GM19397 (cell line): ENCODE results near the gene NEMF.
A peak's percentile ranks its signal among the peaks of the same experiment; 100 is the strongest.
"Not testable (repeated sequence)": the region's sequence is repeated elsewhere in the genome, so short reads cannot be mapped to it uniquely, and the experiment has no call there.

ENCODE experiments used
- ATAC-seq: cut with Tn5 transposase; IDR thresholded peaks from one replicate; pipeline ENCODE4 v1.9.1; 2021; ENCODE audit warnings: mild to moderate bottlenecking, moderate library complexity; ENCODE audit not compliant: unreplicated experiment

The NEMF gene

GRCh38 chr14:49816844-49817243 is 35.7 kb downstream of the NEMF start:
- no peak for ATAC-seq

- ATAC-seq, result not testable (repeated sequence)
Measured at GRCh38 chr14:49816118-49816517, 36.5 kb downstream of the NEMF start.

- no peak for ATAC-seq
Measured at GRCh38 chr14:49808780-49809179, 43.8 kb downstream of the NEMF start.

- ATAC-seq, result no peak
Measured at GRCh38 chr14:49796025-49796424, 56.6 kb downstream of the NEMF start.

- ATAC-seq, result no peak
Measured at GRCh38 chr14:49792618-49793017, 60.0 kb downstream of the NEMF start.

- no peak for ATAC-seq
Measured at GRCh38 chr14:49786315-49786714, 66.3 kb downstream of the NEMF start.

- ATAC-seq, result no peak
Measured at GRCh38 chr14:49783394-49784014, 69.1 kb downstream of the NEMF start.

GRCh38 chr14:49781040-49781439 is 71.5 kb downstream of the NEMF start:
- ATAC-seq, result not testable (repeated sequence)

- no peak for ATAC-seq
Measured at GRCh38 chr14:49778421-49778820, 74.2 kb downstream of the NEMF start.

- no peak for ATAC-seq
Measured at GRCh38 chr14:49774106-49774505, 78.5 kb downstream of the NEMF start.

- ATAC-seq, result not testable (repeated sequence)
Measured at GRCh38 chr14:49771691-49772090, 80.9 kb downstream of the NEMF start.

GRCh38 chr14:49770212-49770817 is 82.3 kb downstream of the NEMF start:
- no peak for ATAC-seq

GRCh38 chr14:49769581-49770211 is 82.9 kb downstream of the NEMF start:
- no peak for ATAC-seq

GRCh38 chr14:49769171-49769570 is 83.4 kb downstream of the NEMF start:
- ATAC-seq, result no peak

GRCh38 chr14:49768301-49769121 is 84.1 kb downstream of the NEMF start:
- peak; percentile 29 for ATAC-seq

GRCh38 chr14:49767571-49768300 is 84.9 kb downstream of the NEMF start, which contains the start of gene KLHDC2:
KLHDC2 (plus strand) TSS chr14:49768153; CDS start chr14:49768469, 316 bp downstream.
- peak; percentile 94 for ATAC-seq

GRCh38 chr14:49767270-49767570 is 85.4 kb downstream of the NEMF start:
- no peak for ATAC-seq

GRCh38 chr14:49766839-49767238 is 85.7 kb downstream of the NEMF start:
- ATAC-seq, result no peak

GRCh38 chr14:49761839-49762551 is 90.6 kb downstream of the NEMF start:
- no peak for ATAC-seq

GRCh38 chr14:49755378-49755777 is 97.2 kb downstream of the NEMF start:
- no peak for ATAC-seq
